NT2/D1 (cell line): Measurements from ENCODE around the gene ACSF3.

Experiments used
- YY1 ChIP-seq: IDR thresholded peaks from 2 replicates; pipeline ENCODE4 v1.6.1; 2011; ENCODE audit not compliant: insufficient read length, insufficient read depth
- ZNF274 ChIP-seq: IDR thresholded peaks from 2 replicates; pipeline ENCODE4 v1.6.1; 2011; ENCODE audit warnings: mild to moderate bottlenecking, low read depth, low read length

DNA sequence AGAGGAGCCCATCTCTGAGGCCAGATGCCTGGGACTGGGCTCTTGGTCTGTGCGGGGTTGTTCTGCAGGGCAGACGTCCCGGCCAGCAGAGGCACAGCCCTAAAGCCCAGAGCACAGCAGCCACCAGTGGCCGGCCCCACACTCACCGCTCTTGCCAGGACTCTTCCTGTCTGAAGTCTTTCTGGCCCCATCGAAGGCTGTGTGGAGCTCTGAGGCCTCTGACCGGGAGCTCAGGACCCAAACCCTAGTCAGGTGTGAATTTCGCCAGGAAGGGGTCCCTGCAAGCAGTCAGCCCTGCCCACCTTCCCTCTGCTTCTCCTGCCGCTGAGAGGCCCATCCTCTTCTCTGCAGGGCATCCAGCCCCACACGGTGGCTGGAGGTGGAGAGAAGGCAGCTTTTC, 10.7 kb downstream of the ACSF3 start:
- TF ChIP-seq ZNF274 (no peak), YY1 (no peak)
